CD4-positive, alpha-beta T cell treated with Interleukin-4 for 4 hours (primary cell): ENCODE measurements around the gene PLEKHG5.
A peak's percentile ranks its signal among the peaks of the same experiment; 100 is the strongest.
"Not testable (repeated sequence)": the region's sequence is repeated elsewhere in the genome, so short reads cannot be mapped to it uniquely, and the experiment has no call there.

Experiments
- DNase-seq: peaks from one replicate; pipeline ENCODE4 v3.0.0-alpha.2; 2020

Gene PLEKHG5

DNA sequence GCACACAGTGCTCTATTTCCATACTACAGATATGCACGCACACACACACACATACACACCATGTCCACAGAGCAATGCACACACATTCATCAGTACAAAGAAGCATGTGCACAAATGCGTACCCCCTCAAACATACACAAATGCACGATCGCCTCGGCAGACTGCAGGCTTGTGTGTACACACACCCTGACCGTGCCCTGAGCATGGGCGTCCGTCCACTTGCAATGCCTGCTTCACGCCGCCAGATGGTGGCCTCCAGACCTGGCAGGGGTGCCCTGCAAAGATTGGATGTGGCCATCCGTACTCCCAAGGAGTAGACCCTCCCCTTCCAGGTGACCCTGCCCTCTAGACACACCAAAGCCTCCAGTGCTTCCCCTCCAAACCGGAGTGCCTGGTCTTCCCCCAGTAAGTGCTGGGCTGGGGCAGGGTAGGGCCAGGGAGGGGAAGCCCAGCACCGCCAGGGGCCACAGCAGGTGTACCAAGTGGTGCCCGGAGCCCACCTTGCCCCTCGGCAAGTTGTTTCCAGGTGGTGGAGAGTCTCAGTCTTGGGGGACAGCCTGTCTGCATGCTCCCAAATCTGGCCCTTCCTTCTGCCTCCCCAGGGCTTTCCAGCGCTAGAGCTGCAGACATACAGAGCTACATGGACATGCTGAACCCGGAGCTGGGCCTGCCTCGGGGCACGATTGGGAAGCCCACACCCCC lies 46.3 kb downstream of the PLEKHG5 start:
- DNase-seq, result peak; percentile 37

DNA sequence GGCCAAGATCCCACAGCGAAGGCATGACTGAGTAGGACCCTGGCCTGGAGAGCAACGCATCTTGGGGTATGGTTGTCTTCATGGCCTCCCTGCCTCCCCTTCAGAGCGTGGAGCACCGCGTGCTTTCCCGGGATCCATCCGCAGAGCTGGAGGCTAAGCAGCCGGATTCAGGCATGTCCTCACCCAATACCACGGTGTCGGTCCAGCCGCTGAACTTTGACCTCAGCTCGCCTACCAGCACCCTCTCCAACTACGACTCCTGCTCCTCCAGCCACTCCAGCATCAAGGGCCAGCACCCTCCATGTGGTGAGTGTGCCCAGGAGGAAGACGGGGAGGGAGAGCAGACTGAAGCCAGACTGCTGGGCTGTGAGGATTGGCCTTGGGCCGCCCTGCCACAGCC lies 47.1 kb downstream of the PLEKHG5 start:
- DNase-seq, result no peak

DNA sequence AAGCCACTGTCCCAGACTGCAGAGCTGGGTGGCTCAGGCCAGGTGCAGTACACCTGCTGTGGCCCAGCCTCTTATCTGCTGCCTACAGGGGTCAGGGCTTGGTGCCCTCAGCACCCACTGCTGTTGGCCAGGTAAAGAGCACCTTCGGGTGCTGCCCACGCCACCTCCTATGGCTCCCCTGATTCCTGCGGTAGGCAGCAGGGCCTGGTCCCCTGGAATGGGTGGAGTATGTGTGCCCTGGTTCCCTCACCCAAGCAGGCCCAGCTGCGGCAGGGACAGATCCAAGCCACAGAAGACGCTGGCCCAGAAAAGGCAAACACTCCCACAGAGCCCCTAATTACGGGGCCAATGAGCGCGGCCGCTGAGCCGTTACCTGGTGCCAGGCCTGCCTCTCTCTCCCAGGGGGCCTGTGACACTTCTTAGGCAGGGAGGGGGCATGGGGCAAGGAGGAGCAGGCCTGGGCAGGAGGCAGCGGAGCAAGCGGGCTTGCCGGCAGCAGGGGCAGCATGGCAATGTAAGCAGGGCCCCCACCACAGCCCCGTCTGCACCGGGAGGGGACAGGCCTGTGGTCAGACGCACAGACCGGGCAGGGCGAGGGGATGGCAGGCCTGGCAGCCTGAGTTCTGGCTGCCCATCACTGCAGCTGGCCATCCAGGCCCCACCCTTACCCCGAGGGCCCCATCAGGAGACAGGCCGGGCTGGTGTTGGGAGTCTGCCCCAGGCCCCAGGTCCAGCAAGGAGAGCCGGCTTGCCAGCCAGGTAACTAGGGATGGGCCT lies 47.9 kb downstream of the PLEKHG5 start:
- DNase-seq, result no peak

DNA sequence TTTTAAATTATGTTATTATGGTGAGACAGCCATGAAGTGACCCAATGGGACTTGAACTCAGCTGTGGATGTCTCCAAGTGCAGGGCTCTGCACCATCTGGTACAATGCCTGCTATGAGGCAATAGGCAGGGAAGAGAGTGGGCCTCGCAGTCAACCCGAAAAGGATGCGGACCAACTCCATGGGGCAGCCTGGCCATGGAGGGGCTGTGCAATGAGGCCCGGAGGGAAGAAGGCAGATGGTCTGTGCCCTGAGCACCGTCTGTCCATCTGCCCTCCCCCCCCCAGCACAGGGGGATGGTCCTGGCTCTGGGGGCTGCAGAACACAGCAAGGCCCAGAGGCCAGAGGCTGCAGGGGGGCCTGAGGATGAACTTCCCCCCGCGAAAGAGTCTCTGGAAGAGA lies 49.9 kb downstream of the PLEKHG5 start:
- no peak for DNase-seq

DNA sequence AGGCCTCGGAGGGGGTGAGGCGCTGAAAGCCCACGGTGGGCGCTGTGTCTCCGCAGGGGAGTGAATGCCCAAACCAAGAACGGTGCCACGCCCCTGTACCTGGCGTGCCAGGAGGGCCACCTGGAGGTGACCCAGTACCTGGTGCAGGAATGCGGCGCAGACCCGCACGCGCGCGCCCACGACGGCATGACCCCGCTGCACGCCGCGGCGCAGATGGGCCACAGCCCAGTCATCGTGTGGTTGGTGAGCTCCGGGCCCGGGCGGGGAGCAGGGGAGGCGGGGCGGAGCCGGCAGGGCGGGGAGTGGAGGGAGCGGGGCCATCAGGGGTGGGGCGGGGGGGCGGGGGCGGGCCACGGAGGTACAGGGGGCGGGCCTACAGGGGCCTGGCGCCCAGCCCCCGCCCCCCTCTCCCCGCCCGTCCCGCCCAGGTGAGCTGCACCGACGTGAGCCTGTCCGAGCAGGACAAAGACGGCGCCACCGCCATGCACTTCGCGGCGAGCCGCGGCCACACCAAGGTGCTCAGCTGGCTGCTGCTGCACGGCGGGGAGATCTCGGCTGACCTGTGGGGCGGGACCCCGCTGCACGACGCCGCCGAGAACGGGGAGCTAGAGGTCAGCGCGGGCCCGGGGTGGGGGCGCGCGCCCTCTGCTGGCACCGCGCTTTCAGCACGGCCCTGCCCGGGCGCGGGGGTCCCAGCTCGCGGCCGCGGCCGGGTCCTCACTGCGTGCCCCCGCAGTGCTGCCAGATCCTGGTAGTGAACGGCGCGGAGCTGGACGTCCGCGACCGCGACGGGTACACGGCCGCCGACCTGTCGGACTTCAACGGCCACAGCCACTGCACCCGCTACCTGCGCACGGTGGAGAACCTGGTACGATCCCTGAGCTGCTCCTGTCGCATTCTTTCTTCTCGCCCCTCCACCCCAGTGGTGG lies 51.0 kb downstream of the PLEKHG5 start:
- peak; percentile 76 for DNase-seq

DNA sequence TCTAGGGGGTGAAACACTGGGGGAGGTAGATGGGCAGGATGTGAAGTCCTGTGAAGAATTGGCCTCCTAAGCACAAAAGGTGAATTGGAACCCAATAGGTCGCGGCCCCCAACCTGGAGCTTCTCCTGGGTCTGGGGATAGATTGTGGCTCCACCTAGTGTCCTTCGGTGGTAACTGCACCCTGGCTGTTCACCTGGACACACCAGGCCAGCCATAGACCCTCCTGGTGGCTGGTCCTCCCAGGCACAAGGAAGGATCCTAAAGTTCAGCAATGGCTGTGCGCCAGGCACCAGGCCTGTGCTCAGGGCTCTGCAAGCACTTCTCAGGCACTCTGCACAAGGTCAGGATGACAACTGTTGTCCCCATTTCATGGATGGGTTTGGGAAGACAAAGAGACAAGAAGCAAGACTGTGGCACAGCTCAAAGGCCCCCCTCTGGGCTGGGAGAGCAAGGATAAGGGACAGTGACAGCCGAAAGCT lies 53.4 kb downstream of the PLEKHG5 start:
- peak; percentile 68 for DNase-seq

DNA sequence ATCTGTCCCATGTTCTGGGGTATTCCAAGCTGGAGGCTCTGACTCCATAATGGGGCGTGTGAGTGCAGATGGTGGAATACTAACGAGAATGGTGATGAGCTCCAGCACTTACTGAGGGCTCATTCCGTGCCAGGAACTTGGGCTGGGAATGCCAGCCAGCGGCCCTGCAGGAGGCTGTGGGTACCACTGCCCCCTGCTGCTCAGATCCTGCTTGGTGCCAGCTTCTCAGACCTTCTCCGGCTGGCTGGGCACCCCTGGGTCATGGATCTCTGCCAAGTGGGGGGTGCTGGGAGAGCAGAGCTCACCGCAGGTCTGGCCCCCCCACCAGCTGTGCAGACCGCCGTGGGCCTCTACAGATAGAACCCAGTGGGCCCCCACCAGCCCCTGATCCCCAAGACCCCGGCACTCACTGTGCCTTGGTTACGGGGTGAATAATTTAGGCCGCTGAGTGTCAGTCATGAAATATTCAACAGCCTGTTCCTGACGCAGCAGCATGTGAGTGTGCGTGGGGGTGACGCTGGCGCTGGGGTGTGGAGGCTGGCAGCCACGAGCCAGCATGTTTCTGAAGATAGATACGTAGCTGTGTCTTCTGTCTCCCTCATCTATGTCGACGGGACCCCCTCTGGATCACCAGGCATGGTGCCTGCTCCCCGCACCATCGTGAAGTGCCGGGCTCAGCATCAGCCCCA lies 54.3 kb downstream of the PLEKHG5 start:
- not testable (repeated sequence) for DNase-seq

DNA sequence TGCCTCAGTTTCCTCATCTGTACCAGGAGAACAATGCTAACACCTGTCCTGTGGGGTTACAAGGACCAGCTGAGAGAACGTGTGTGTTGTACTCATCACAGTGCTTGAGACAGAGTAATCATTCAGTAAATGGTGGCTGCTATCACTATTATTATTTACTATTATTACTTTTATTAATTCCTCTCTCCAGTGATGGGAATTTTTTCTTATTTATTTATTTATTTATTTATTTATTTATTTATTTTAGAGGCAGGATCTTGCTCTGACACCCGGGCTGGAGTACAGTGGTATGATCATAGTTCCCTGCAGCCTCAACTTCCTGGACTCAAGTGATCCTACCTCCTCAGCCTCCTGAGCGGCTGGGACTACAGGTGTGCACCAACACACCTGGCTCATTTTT lies 55.2 kb downstream of the PLEKHG5 start:
- DNase-seq, result not testable (repeated sequence)

DNA sequence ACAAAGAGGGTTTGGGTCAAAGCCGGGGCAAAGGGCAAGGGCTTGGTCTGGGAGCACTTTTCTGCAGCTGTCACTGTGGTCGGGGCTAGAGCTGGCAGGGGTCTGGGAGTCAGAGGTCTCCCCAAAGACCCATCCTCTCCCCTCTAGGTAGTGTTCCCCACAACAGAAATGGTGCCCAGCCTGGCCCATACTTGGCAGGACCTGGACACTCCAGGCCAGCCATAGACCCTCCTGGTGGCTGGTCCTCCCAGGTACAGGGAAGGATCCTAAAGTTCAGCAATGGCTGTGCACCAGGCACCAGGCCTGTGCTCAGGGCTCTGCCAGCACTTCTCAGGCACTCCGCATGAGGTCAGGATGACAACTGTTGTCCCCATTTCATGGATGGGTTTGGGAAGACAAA lies 55.9 kb downstream of the PLEKHG5 start:
- DNase-seq, result no peak

DNA sequence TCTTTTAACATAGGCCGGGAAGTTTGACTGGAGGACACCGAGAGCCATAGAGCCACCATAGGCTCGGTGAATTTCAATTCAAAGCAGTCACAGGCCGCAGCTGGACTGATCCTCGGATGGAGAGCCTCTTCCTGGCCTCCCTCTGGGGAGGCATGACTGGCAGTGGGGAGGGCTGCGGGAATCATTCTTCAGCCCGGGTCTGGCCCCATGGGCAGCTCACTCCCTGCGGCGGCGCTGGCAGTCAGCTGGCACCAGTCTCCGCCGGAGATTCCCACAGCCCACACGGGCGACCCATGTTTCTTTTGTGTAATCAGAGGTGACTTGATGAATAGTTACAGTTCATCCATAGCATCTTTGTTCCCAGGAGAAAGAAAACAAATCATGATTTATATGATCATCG lies 56.3 kb downstream of the PLEKHG5 start:
- DNase-seq, result no peak

DNA sequence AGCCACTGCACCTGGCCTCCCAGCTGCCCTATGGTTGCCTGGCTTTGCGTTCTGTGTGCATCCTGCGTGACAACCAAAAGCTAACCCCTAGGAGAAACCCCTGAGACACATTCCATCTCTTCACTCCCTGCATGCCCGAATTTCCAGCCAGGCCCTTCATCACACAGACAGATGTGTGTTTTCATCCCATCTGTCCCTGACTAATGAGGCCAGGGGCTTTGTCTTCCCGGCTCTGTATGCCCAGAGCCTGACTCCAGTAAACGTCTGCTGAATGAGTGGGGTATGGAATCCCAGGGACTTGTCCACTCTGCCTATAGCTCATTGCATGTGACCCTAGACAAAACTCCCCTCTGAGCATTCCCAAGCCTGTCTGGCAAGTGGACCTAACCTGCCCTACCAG lies 57.3 kb downstream of the PLEKHG5 start:
- DNase-seq, result no peak

DNA sequence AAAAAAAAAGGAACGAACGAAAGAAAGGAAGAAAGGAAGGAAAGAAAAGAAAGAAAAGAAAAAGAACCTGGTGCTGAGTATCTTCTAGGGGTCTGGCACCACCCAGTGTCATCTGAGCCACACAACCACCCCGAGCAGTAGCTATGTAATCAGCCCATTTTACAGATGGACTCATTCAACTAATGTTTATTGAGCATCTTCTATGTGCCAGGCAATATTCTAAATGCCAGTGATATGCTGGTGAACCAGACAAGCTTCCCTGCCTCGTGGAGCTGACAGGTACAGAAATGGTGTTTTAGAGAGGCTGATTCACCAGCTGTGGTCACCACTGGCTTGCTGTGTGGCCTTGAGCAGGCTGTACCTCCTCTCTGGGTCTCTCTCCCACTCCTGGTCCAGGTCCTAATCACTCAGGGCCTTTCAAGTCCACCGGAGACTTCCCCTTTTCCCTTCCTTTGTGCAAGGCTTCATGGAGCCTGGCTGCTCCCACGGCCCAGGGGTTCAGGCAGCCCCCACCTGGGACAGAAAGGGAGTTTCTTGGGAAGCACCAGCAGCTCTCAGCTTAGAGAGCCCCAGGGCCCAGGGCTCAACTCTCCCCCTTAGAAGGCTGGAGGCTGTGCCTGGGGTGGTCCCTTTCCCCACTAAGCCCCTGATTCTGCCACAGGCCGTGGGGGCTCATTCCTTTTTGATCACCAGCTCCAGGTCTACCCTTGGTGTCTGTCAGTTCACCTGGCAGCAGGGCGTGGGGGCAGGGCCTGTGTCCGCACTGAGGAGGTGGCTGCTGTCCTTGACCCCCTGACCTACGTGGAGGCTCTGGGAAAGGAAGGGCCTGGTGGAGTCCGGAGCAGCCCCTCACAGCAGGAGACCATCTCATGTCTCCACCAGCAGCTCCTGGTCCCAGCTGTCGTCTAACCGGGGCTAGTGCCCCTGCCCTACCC lies 59.6 kb downstream of the PLEKHG5 start:
- not testable (repeated sequence) for DNase-seq

DNA sequence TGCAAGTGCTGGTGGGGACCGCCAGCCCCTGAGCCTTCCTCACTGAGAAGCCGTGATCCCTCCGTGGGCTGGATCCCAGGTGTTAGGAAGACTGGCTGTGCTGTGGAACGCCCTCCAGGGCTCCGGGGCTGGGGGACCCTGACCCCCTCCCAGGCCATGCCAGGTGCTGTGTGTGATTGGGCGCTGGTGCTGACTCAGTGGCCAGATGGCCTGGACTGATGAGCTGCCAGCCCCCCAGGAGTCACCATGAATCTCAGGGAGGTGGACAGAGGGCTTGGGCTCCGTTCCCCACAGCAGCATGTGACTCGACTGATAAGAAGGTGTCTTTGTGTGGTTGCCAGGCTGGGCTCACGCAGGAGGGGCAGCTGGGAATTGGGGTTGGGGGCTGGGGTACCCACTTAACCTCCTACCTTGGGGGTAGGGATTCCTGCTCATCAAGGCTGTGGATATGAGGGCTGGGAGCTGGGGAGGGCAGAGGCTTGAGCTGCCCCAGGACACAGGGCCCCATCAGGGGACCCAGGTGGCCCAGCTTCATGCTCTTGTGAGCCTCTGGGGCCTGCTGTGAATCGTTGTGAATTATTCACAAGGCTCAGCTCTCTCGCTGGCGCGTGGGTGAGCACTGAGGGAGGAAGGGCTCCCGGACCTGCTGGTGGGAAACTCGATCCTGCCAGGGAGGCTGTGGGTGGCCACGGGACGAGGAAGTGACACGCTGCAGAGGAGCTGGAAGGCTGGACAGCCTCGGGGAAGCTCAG lies 61.6 kb downstream of the PLEKHG5 start:
- not testable (repeated sequence) for DNase-seq

DNA sequence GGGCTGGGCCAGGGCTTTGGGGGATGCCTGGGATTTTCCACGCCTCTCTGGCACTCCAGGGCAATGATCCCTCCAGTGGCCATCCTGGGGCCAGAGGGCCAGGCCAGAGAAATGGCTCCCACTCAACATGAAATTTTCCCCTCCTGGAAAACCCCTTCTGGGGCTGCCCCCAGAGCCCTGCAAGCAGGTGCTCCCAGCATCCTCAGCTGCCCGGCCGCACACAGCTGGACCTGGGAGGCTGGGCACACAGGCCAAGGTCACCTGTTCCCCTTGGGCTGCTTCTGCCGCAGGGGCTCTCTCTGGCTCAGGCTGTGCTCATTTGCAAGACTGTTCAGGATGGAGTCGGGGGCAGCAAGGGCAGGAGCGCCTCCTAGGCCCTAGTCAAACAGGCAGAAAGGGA lies 63.0 kb downstream of the PLEKHG5 start:
- not testable (repeated sequence) for DNase-seq

DNA sequence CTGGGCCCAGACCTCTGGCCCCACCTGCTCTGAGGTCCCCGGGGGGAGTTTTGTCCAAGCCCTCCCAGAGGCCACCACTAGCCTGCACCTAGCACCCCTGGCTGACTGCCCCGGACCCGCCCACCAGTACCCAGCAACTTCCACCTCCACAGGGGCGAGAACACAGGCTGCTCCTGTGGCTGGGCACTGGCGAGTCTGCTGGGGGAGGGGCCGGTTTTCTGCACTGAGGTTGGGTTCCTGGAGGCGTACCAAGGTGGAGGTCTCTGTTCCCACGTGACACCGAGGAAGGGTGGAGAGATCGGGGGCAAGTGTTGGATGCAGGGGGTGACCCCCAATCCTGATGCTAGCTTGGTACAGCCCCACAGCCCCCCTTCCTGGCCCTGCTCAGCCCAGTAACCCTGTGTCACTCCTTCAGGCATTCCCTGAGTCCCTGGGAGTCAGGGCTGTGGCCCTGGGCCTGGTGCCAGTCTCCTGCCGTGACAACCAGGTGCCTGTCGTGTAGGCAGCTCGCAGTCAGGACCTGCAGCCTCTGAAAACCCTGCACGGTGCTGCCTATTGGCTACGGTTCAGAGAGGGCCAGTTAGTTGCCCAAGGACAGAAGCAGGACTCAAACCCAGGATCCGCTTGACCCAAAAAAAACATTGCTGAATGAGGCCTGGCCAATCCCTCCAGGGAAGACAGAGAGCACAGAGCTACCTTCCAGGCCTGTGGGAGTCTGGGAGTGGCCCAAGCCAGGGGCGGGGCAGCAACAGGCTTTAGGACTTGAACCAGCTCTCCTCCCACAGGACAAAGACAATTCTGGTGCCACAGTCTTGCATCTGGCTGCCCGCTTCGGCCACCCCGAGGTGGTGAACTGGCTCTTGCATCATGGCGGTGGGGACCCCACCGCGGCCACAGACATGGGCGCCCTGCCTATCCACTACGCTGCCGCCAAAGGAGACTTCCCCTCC lies 63.8 kb downstream of the PLEKHG5 start:
- DNase-seq, result no peak

DNA sequence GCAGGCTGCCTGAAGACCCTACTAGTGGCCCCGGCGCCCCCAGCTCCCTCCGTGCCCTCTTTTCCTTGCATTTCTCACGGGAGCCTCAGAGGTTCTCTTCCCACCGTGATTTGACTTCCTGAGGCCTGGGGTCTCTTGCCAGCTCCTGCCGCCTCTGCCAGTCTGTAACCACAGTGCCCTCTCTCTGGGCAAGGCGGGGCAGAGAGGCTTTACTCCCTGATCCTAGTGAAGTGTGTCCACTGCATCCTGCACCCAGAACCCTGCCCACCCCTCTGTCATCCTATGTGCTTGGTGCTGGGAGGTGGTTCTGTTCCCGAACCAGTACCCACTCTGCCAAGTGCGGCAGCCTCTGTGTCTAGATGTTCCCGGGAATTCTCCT lies 64.5 kb downstream of the PLEKHG5 start:
- DNase-seq, result no peak

DNA sequence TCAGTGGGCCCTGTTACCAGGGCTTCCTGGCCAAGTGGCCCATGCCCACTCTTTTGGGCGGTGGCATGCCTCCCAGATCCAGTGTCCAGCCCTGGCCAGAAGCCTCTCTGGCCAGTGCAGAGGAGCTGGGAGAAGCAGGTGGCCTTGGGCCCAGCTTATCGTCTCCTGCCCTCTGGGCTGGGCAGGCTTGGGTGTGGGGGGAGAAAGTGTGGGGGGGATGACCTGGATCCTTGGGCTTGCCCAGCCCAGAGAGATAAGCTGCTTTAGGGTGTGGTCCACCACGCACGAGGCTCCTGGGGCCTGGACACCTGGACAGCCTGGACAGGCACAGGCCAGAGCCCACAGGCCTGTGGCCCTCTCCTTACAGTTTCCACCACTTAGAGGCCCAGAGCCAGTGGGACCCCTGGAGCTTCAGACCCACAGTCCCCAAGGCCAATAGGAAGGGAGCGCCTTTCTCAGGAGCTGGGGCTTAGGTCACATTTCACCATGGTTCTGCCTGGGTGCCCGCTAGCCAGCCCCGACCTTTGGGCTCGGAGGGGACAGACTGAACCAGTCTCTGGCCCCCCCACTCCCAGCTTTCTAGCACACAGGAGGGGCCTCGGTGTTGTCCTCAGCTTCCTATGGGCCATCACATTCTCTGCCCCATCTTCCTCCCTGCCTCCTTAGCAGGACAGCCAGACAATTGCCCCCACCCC lies 65.0 kb downstream of the PLEKHG5 start:
- DNase-seq, result no peak

DNA sequence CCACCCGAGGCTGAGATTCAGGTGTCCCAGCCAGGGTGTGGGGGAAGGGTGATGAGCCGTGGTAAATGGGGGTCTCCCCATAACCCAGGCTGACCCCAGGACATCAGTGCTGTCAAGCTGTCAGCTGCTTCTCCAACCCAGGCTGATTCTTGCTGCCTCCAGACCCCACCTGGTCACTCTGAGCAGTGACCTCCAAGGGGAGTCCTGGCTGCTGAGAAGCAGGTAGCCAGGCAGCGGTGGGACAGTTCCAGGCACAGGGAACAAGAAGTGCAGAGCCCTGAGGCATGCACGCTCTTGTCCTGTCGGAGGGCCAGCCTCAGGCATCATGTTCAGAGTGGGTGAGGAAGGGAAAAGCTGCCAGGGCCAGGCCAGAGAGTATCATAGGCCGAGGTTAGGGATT lies 65.8 kb downstream of the PLEKHG5 start:
- DNase-seq, result no peak
